Measurements from ENCODE around the gene CDH22. TPM values are rescaled to one million over a fixed set of nuclear protein-coding genes. Genes with fewer than 3 reads are reported as not detected.

CDH22 gene
- total RNA-seq, 6 experiments from 2014 or later = not detected

DNA sequence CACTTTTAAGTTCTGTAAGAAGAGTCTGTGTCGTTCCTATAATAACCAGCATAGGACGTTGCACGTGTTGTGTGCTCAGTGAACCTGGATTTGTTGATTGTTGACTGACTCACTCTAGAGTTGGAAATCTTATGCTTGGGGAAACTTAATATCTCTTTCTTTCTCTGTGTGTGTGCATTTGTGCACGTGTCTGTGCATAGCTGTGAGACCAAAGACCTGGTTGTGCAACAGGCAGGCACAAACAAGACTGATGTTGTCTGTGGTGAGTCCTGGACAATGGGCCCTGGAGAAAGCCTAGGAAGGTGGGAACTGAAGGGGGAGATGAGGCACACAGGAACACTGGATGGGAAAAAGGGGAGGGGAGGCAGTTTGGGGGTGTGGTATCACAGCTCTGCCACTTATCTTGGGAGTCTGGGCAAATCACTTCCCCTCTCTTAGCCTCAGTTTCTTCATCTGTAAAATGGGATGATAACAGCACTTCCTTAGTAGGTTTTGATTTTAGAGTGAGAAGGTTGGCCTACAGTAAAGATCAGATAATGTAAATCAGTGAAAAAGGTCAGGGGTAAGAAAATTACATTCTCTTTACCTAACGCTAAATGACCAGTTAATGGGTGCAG lies 181.8 kb downstream of the CDH22 start:
- H3K4me3 ChIP-seq = no peak overlapping the region
- TF ChIP-seq, protein P1, sequence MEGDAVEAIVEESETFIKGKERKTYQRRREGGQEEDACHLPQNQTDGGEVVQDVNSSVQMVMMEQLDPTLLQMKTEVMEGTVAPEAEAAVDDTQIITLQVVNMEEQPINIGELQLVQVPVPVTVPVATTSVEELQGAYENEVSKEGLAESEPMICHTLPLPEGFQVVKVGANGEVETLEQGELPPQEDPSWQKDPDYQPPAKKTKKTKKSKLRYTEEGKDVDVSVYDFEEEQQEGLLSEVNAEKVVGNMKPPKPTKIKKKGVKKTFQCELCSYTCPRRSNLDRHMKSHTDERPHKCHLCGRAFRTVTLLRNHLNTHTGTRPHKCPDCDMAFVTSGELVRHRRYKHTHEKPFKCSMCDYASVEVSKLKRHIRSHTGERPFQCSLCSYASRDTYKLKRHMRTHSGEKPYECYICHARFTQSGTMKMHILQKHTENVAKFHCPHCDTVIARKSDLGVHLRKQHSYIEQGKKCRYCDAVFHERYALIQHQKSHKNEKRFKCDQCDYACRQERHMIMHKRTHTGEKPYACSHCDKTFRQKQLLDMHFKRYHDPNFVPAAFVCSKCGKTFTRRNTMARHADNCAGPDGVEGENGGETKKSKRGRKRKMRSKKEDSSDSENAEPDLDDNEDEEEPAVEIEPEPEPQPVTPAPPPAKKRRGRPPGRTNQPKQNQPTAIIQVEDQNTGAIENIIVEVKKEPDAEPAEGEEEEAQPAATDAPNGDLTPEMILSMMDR (IDR thresholded peaks at IDR 0.05) = no peak
- no peak for TF ChIP-seq POLR2A (IDR thresholded peaks at IDR 0.05)
- no peak for ATAC-seq
- intact Hi-C loops (cut with DNase I) = no loop called here
- H3K4me1 ChIP-seq = peaks cover 0 to 3% (median under 1%) of the 10 kb centered on the region in 4 donors
- WGBS (ENCODE audit: insufficient coverage, low coverage, low lambda C conversion rate, missing lambda C conversion rate) = 61% methylated on average over 5 of the region's 5 CpGs
- DNase-seq = no peak
- H3K36me3 ChIP-seq = peaks cover 0 to 14% (median 1%) of the 10 kb centered on the region in 4 donors
- H3K27me3 ChIP-seq = no peaks in the 10 kb centered on the region
- H3K9me3 ChIP-seq = no peaks in the 10 kb centered on the region
- no peak overlapping the region for H3K27ac ChIP-seq

Other genes with a start within 250 kb of the CDH22 start
- gene NCOA5, start 218.5 kb downstream of the CDH22 start, total RNA-seq = 10 to 100 TPM in 1 of 6 experiments, 1 to 10 TPM in 5; 5.1 to 10.4 (median 8.8) TPM
- gene CD40, start 190.2 kb downstream of the CDH22 start, total RNA-seq = 10 to 100 TPM in 2 of 6 experiments, 1 to 10 TPM in 4; 8.8 to 11.7 (median 9.4) TPM
- 10 to 100 TPM; 14.9 to 22.9 (median 17.4) TPM for gene ELMO2, start 98.1 kb upstream of the CDH22 start, total RNA-seq
- 1 to 10 TPM in 3 of 6 experiments, under 1 TPM in 3; 0.55 to 2.8 (median 1.3) TPM for gene ZNF334, start 205.1 kb upstream of the CDH22 start, total RNA-seq
- not detected for gene OCSTAMP, start 242.2 kb upstream of the CDH22 start, total RNA-seq

Measured in right lobe of liver (tissue), 6 donors.